WERI-Rb-1 (cell line): ENCODE results near the gene PDF.

Experiments
- DNase-seq: peaks from one replicate; pipeline ENCODE4 v3.0.0-alpha.2; 2020
- H3K27ac ChIP-seq: fragments of 250-450 bp; sonication (Bioruptor Pico); 2 replicates; pipeline ENCODE4 v1.5.1; 2020; ENCODE audit warnings: mild to moderate bottlenecking, moderate library complexity
- H3K27me3 ChIP-seq: fragments of 250-450 bp; sonication (Bioruptor Pico); 2 replicates; pipeline ENCODE4 v1.5.1; 2021; ENCODE audit warnings: mild to moderate bottlenecking, low read depth, moderate library complexity; ENCODE audit not compliant: insufficient read depth, severe bottlenecking
- H3K36me3 ChIP-seq: fragments of 250-450 bp; sonication (Bioruptor Pico); 2 replicates; pipeline ENCODE4 v1.5.1; 2020; ENCODE audit warnings: mild to moderate bottlenecking, moderate library complexity
- H3K4me3 ChIP-seq: 2 replicates; pipeline ENCODE4 v1.5.1; 2011; ENCODE audit warnings: low read depth, mild to moderate bottlenecking, control low read depth, low read length
- H3K9me3 ChIP-seq: fragments of 250-450 bp; sonication (Bioruptor Pico); 2 replicates; pipeline ENCODE4 v1.5.1; 2021; ENCODE audit warnings: mild to moderate bottlenecking, moderate library complexity; ENCODE audit not compliant: severe bottlenecking
- CTCF ChIP-seq: IDR thresholded peaks from 2 replicates; pipeline ENCODE4 v1.5.1; 2011; ENCODE audit warnings: low read depth, mild to moderate bottlenecking, control low read depth, inconsistent platforms, low read length

Gene PDF

GRCh38 chr16:69318177-69318910 is 12.0 kb downstream of the PDF start:
- peaks cover 89% of the 10 kb centered on the region for H3K36me3 ChIP-seq
- no peak for DNase-seq

GRCh38 chr16:69316595-69317034 is 13.8 kb downstream of the PDF start:
- H3K27me3 ChIP-seq = no peaks in the 10 kb centered on the region
- H3K4me3 ChIP-seq = no peak overlapping the region
- no peak for TF ChIP-seq CTCF
- H3K36me3 ChIP-seq = peaks cover 80% of the 10 kb centered on the region
- no peak overlapping the region for H3K27ac ChIP-seq
- DNase-seq = no peak
- H3K9me3 ChIP-seq = no peaks in the 10 kb centered on the region

More at GRCh38 chr16:69318177-69318910, 12.0 kb downstream of the PDF start:
- Histone ChIP-seq H3K4me3 (no peak overlapping the region), H3K27me3 (no peaks in the 10 kb centered on the region), H3K27ac (no peak overlapping the region), H3K9me3 (no peaks in the 10 kb centered on the region)
- TF ChIP-seq CTCF = no peak

- Histone ChIP-seq H3K4me3 (no peak overlapping the region), H3K36me3 (peaks cover 72% of the 10 kb centered on the region), H3K9me3 (no peaks in the 10 kb centered on the region), H3K27ac (no peak overlapping the region), H3K27me3 (no peaks in the 10 kb centered on the region)
- no peak for DNase-seq
- TF ChIP-seq CTCF = no peak
Observed at GRCh38 chr16:69315486-69316311, 14.7 kb downstream of the PDF start.

GRCh38 chr16:69314534-69314933 is 15.9 kb downstream of the PDF start:
- DNase-seq = no peak
- Histone ChIP-seq H3K27ac (no peak overlapping the region), H3K4me3 (no peak overlapping the region), H3K36me3 (peaks cover 60% of the 10 kb centered on the region), H3K9me3 (no peaks in the 10 kb centered on the region), H3K27me3 (no peaks in the 10 kb centered on the region)
- no peak for TF ChIP-seq CTCF

- Histone ChIP-seq H3K27me3 (no peaks in the 10 kb centered on the region), H3K27ac (no peak overlapping the region), H3K4me3 (no peak overlapping the region), H3K9me3 (no peaks in the 10 kb centered on the region), H3K36me3 (peaks cover 50% of the 10 kb centered on the region)
- DNase-seq = no peak
- no peak for TF ChIP-seq CTCF
Observed at GRCh38 chr16:69313469-69313868, 16.9 kb downstream of the PDF start.
